A549 (cell line): Measurements from ENCODE around the gene FGGY. TPM values are rescaled to one million over a fixed set of nuclear protein-coding genes. Genes with fewer than 3 reads are reported as not detected.

ENCODE experiments used
- ATAC-seq, 2 experiments: fragments of 200-7000 bp in 1 of 2; fragments of >200 bp in 1 of 2; cut with Nextera tagmentation in 1 of 2; cut with Tn5 transposase in 1 of 2; 3 replicates each; pipeline versions ENCODE4 v1.8.0 to v1.9.1; 2018 to 2020; ENCODE audit warnings: mild to moderate bottlenecking in 1 of 2, moderate library complexity in 1 of 2
- CTCF ChIA-PET: fragments of 300-600 bp; sonication (Branson Sonifier 250); formaldehyde crosslinking; extraction: SDS; loops from one replicate; lab custom pipeline; 2021; ENCODE audit warnings: antibody characterized with exemption, inconsistent platforms; lab: Yijun Ruan, JAX
- POLR2A ChIA-PET: fragments of 350-600 bp; formaldehyde crosslinking; extraction: SDS; loops from one replicate; lab custom pipeline; 2021; ENCODE audit warnings: antibody characterized with exemption, inconsistent platforms; lab: Yijun Ruan, JAX
- DNase-seq, 2 experiments: peaks; one replicate each; pipeline versions ENCODE4 v3.0.0 to v3.0.0-alpha.2; 2011 to 2016; ENCODE audit warnings: low read depth in 1 of 2, low spot score in 1 of 2
- FAIRE-seq: peaks from 2 replicates; lab custom pipeline; 2011; peaks lifted over from hg19 to GRCh38; lab: Jason Lieb, UNC
- H3K27ac ChIP-seq, 2 experiments: fragments of >200 bp; sonication (Bioruptor Twin); formaldehyde crosslinking; 3 replicates each; pipeline ENCODE4 v1.5.1; 2016 to 2017
- H3K4me1 ChIP-seq: fragments of >200 bp; sonication (Bioruptor Twin); formaldehyde crosslinking; 3 replicates; pipeline ENCODE4 v1.6.1; 2016
- H3K4me2 ChIP-seq: fragments of >200 bp; sonication (Bioruptor Twin); formaldehyde crosslinking; 3 replicates; pipeline ENCODE4 v1.6.1; 2016
- H3K4me3 ChIP-seq: fragments of >200 bp; sonication (Bioruptor Twin); formaldehyde crosslinking; 3 replicates; pipeline ENCODE4 v1.5.1; 2016
- H3K9me3 ChIP-seq: fragments of >200 bp; sonication (Bioruptor Twin); formaldehyde crosslinking; 3 replicates; pipeline ENCODE4 v1.6.1; 2016
- BHLHE40 ChIP-seq: IDR thresholded peaks from 2 replicates; pipeline ENCODE4 v1.6.1; 2012; ENCODE audit warnings: low read depth, low read length, inconsistent platforms
- CHD2 ChIP-seq: fragments of 150-350 bp; IDR thresholded peaks from 2 replicates; pipeline ENCODE4 v1.6.1; 2014; ENCODE audit warnings: low read length; ENCODE audit not compliant: partially characterized antibody
- EHF ChIP-seq: fragments of 250-450 bp; sonication (Bioruptor Pico); IDR thresholded peaks from 2 replicates; pipeline ENCODE4 v1.5.0; 2020; ENCODE audit warnings: mild to moderate bottlenecking
- EP300 ChIP-seq, 2 experiments: fragments of >200 bp; sonication (Bioruptor Twin); formaldehyde crosslinking; IDR thresholded peaks; 2 replicates in 1 of 2; 3 replicates in 1 of 2; pipeline ENCODE4 v1.6.1; 2016 to 2017
- GATA3 ChIP-seq: IDR thresholded peaks from 2 replicates; pipeline ENCODE4 v1.6.1; 2012; ENCODE audit warnings: borderline replicate concordance
- HOXA7 ChIP-seq: fragments of 250-450 bp; sonication (Bioruptor Pico); IDR thresholded peaks from 2 replicates; pipeline ENCODE4 v1.5.0; 2020; ENCODE audit warnings: mild to moderate bottlenecking, moderate library complexity
- MAZ ChIP-seq: fragments of 150-350 bp; IDR thresholded peaks from 2 replicates; pipeline ENCODE4 v1.6.1; 2014; ENCODE audit warnings: antibody characterized with exemption, low read depth, low read length, borderline replicate concordance
- NR3C1 ChIP-seq: fragments of >200 bp; sonication (Bioruptor Twin); formaldehyde crosslinking; IDR thresholded peaks from 3 replicates; pipeline ENCODE4 v1.6.1; 2017
- PHF8 ChIP-seq: fragments of 200-600 bp; sonication (generic); IDR thresholded peaks from 2 replicates; pipeline ENCODE4 v1.6.1; 2016; ENCODE audit warnings: low read depth, mild to moderate bottlenecking, antibody characterized with exemption, moderate library complexity, borderline replicate concordance
- RAD21 ChIP-seq, 2 experiments: fragments of >200 bp in 1 of 2; sonication (Bioruptor Twin) in 1 of 2; formaldehyde crosslinking in 1 of 2; IDR thresholded peaks in 1 of 2; conservative IDR thresholded peaks in 1 of 2; 2 replicates in 1 of 2; 3 replicates in 1 of 2; pipeline ENCODE4 v1.6.1; 2012 to 2018; ENCODE audit warnings: inconsistent platforms in 1 of 2
- RCOR1 ChIP-seq: fragments of 150-350 bp; IDR thresholded peaks from 2 replicates; pipeline ENCODE4 v1.6.1; 2014; ENCODE audit warnings: antibody characterized with exemption, low read length, low read depth
- RNF2 ChIP-seq: fragments of 200-600 bp; sonication (generic); IDR thresholded peaks from 2 replicates; pipeline ENCODE4 v1.6.1; 2016; ENCODE audit warnings: low read depth, mild to moderate bottlenecking, antibody characterized with exemption, moderate library complexity, borderline replicate concordance
- SMC3 ChIP-seq: fragments of >200 bp; sonication (Bioruptor Twin); formaldehyde crosslinking; IDR thresholded peaks from 3 replicates; pipeline ENCODE4 v1.6.1; 2018; ENCODE audit warnings: inconsistent platforms
- TFCP2L1 ChIP-seq: fragments of 250-450 bp; sonication (Bioruptor Pico); IDR thresholded peaks from 2 replicates; pipeline ENCODE4 v1.5.0; 2021; ENCODE audit warnings: mild to moderate bottlenecking
- ZC3H11A ChIP-seq: fragments of 450-650 bp; IDR thresholded peaks from 2 replicates; pipeline ENCODE4 v1.6.1; 2014; ENCODE audit warnings: antibody characterized with exemption, mild to moderate bottlenecking
- ZSCAN20 ChIP-seq: fragments of 250-450 bp; sonication (Bioruptor Pico); IDR thresholded peaks from 2 replicates; pipeline ENCODE4 v1.8.0; 2022; ENCODE audit warnings: mild to moderate bottlenecking, moderate library complexity
- WGBS: methylation state at CpG from one replicate; pipeline ENCODE4 v1.1.6; 2017; ENCODE audit errors: missing lambda C conversion rate; 5-methylcytosine and 5-hydroxymethylcytosine counted together
- polyA plus RNA-seq, 4 experiments: library from polyadenylated mRNA; depleted of rRNA in 3 of 4; stranded (reverse); fragments of >200 nt; fragmentation: RNase III in 1 of 4; extraction: RNeasy Plus Mini Kit Qiagen cat#74134 plus additional on column Dnase treatment in 1 of 4; gene quantifications; 2 replicates in 3 of 4; 3 replicates in 1 of 4; pipeline ENCODE4 v1.2.3, GENCODE V29; 2011 to 2017
- TF ChIP-seq, protein P1 (sequence below): IDR thresholded peaks from 2 replicates; pipeline ENCODE4 v1.6.1; 2012
- TF ChIP-seq, protein P2 (sequence below): fragments of 450-650 bp; IDR thresholded peaks from 2 replicates; pipeline ENCODE4 v1.6.1; 2014; ENCODE audit warnings: antibody characterized with exemption
- TF ChIP-seq, protein P3 (sequence below): fragments of 150-350 bp; IDR thresholded peaks from 2 replicates; pipeline ENCODE4 v1.6.1; 2014; ENCODE audit warnings: low read depth, mild to moderate bottlenecking, low read length
- TF ChIP-seq, protein P4 (sequence below): IDR thresholded peaks from 2 replicates; pipeline ENCODE4 v1.6.1; 2012
- TF ChIP-seq, protein P5 (sequence below): fragments of >200 bp; sonication (Bioruptor Twin); formaldehyde crosslinking; IDR thresholded peaks from 3 replicates; pipeline ENCODE4 v1.5.1; 2016

FGGY gene
- polyA plus RNA-seq, 2 of the 4 experiments (the other 2 are of a cell fraction), result 2.9 to 4.8 TPM

DNA sequence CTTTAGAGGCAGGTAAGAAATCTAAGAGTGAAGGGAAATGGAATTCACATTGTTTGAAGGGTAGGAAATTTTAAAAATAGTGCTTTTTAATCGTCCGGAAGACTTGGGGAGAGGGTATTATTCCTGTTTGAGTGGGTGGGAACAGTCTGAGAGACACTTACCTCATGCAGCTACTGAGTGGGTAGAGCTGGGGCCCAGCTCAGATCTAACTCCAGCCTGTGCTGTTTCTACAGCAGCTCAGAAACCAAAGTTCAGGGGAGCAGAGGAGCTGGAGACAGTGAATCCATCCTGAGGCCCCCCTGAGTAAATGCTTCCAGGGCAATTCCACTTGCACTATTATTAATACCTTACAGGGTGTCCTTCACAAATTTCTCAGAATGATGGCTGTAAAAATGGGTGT, 63.8 kb downstream of the FGGY start:
- 92% methylated on average over 2 of the region's 2 CpGs for WGBS
- ChIA-PET POLR2A (no interaction called here), CTCF (no interaction called here)
- Histone ChIP-seq H3K4me2 (no peak overlapping the region), H3K27ac (no peak overlapping the region), H3K9me3 (no peaks in the 10 kb centered on the region), H3K4me1 (no peaks in the 10 kb centered on the region), H3K4me3 (no peak overlapping the region)
- DNase-seq, result no peak
- no peak for FAIRE-seq
- ATAC-seq, result no peak
- no peak for TF ChIP-seq NR3C1
- no peak for TF ChIP-seq RCOR1
- TF ChIP-seq EP300 (IDR thresholded peaks at IDR 0.05), result no peak

DNA sequence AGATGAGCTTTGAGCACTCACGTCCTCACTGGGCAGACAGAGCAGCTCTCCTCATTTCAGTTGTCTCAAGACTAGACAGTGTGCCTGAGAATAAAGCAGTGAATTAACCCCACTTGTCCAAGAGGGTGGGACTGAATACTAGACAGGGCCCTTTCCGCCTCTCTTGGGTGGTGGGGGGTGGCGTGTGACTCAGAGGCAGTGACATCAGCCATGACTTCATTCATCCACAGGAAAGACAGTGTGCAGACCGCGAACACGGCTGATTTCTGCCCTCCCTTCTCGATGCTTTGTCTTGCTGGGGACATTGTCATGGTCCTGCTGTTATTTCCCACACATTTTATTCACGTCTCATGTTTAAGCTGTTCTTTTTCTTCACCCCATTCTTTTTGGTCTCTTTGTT, 64.9 kb downstream of the FGGY start:
- Histone ChIP-seq H3K4me1 (no peaks in the 10 kb centered on the region), H3K27ac (no peak overlapping the region), H3K4me2 (no peak overlapping the region), H3K4me3 (no peak overlapping the region), H3K9me3 (no peaks in the 10 kb centered on the region)
- 76% methylated on average over 8 of the region's 8 CpGs for WGBS
- DNase-seq, result no peak
- ATAC-seq, result no peak
- ChIA-PET POLR2A (no interaction called here), CTCF (interaction anchor here (1.1 kb wide), 1 partner anchor 337 kb away, joined by 3 read pairs; no protein-coding TSS in a partner anchor)
- no peak for FAIRE-seq
- TF ChIP-seq, protein P1, sequence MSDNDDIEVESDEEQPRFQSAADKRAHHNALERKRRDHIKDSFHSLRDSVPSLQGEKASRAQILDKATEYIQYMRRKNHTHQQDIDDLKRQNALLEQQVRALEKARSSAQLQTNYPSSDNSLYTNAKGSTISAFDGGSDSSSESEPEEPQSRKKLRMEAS, result no peak
- TF ChIP-seq, protein P2, sequence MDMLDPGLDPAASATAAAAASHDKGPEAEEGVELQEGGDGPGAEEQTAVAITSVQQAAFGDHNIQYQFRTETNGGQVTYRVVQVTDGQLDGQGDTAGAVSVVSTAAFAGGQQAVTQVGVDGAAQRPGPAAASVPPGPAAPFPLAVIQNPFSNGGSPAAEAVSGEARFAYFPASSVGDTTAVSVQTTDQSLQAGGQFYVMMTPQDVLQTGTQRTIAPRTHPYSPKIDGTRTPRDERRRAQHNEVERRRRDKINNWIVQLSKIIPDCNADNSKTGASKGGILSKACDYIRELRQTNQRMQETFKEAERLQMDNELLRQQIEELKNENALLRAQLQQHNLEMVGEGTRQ, result no peak
- TF ChIP-seq HOXA7 (no peak), RAD21 (conservative IDR thresholded peaks at IDR 0.05 in 1 of 2, IDR thresholded peaks at IDR 0.05 in 1 of 2) (no peak)

DNA sequence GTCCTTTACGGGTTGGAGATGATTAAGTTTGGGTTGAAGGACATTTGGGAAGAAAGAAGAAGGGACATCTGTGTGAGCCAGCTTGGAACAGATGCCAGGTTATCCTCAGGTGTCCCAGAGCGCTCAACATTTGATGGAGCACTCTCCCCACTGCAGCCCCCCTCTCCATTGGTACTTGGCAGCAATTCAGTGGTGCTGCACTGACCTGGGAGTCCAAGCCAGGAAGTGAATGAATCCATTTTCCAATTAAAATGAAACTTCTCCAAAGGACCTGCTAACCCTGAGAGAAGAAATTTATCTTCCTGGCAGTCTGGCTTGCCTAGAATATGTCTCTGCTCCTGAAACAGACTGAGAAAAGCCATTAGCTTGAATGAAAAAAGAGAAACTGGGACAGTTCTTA, 67.1 kb downstream of the FGGY start:
- ChIA-PET CTCF (no interaction called here), POLR2A (no interaction called here)
- no peak overlapping the region for H3K4me3 ChIP-seq
- TF ChIP-seq NR3C1 (no peak), CHD2 (no peak), MAZ (no peak), PHF8 (no peak), TFCP2L1 (CRISPR knock-in tag) (no peak), ZSCAN20 (no peak), RNF2 (no peak), ZC3H11A (no peak), EHF (CRISPR knock-in tag) (no peak), GATA3 (no peak), SMC3 (no peak), BHLHE40 (no peak)
- TF ChIP-seq, protein P3, sequence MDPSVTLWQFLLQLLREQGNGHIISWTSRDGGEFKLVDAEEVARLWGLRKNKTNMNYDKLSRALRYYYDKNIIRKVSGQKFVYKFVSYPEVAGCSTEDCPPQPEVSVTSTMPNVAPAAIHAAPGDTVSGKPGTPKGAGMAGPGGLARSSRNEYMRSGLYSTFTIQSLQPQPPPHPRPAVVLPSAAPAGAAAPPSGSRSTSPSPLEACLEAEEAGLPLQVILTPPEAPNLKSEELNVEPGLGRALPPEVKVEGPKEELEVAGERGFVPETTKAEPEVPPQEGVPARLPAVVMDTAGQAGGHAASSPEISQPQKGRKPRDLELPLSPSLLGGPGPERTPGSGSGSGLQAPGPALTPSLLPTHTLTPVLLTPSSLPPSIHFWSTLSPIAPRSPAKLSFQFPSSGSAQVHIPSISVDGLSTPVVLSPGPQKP, result no peak
- TF ChIP-seq, protein P4, sequence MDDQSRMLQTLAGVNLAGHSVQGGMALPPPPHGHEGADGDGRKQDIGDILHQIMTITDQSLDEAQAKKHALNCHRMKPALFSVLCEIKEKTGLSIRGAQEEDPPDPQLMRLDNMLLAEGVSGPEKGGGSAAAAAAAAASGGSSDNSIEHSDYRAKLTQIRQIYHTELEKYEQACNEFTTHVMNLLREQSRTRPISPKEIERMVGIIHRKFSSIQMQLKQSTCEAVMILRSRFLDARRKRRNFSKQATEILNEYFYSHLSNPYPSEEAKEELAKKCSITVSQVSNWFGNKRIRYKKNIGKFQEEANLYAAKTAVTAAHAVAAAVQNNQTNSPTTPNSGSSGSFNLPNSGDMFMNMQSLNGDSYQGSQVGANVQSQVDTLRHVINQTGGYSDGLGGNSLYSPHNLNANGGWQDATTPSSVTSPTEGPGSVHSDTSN, result no peak
- TF ChIP-seq, protein P5, sequence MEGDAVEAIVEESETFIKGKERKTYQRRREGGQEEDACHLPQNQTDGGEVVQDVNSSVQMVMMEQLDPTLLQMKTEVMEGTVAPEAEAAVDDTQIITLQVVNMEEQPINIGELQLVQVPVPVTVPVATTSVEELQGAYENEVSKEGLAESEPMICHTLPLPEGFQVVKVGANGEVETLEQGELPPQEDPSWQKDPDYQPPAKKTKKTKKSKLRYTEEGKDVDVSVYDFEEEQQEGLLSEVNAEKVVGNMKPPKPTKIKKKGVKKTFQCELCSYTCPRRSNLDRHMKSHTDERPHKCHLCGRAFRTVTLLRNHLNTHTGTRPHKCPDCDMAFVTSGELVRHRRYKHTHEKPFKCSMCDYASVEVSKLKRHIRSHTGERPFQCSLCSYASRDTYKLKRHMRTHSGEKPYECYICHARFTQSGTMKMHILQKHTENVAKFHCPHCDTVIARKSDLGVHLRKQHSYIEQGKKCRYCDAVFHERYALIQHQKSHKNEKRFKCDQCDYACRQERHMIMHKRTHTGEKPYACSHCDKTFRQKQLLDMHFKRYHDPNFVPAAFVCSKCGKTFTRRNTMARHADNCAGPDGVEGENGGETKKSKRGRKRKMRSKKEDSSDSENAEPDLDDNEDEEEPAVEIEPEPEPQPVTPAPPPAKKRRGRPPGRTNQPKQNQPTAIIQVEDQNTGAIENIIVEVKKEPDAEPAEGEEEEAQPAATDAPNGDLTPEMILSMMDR, result no peak
- no peak for FAIRE-seq
- no peak overlapping the region for H3K27ac ChIP-seq
- 91% methylated on average over 2 of the region's 2 CpGs for WGBS
- DNase-seq, result no peak
- H3K9me3 ChIP-seq, result no peaks in the 10 kb centered on the region
- ATAC-seq, result no peak
- H3K4me1 ChIP-seq, result no peaks in the 10 kb centered on the region
- H3K4me2 ChIP-seq, result no peak overlapping the region
